Karpas-422 (cell line): ENCODE results near the gene PLXDC2. TPM values are rescaled to one million over a fixed set of nuclear protein-coding genes. Genes with fewer than 3 reads are reported as not detected.

ENCODE experiments used
- DNase-seq: peaks from one replicate; pipeline ENCODE4 v3.0.0-alpha.2; 2015
- H2AFZ ChIP-seq: fragments of 200-600 bp; sonication (generic); 2 replicates; pipeline ENCODE4 v1.6.1; 2014; ENCODE audit warnings: antibody characterized with exemption, low read length, mixed read lengths
- H3K27ac ChIP-seq: fragments of 200-600 bp; sonication (generic); 2 replicates; pipeline ENCODE4 v1.5.1; 2014; ENCODE audit warnings: mild to moderate bottlenecking, low read length, moderate library complexity
- H3K27me3 ChIP-seq: fragments of 200-600 bp; sonication (generic); 2 replicates; pipeline ENCODE4 v1.6.1; 2014; ENCODE audit warnings: low read length, mixed read lengths
- H3K36me3 ChIP-seq: fragments of 200-600 bp; sonication (generic); 2 replicates; pipeline ENCODE4 v1.6.1; 2014; ENCODE audit warnings: low read length, mixed read lengths; ENCODE audit not compliant: insufficient read depth
- H3K4me1 ChIP-seq: fragments of 200-600 bp; sonication (generic); 2 replicates; pipeline ENCODE4 v1.6.1; 2014; ENCODE audit warnings: mild to moderate bottlenecking, low read length, mixed read lengths
- H3K4me2 ChIP-seq: fragments of 200-600 bp; sonication (generic); 2 replicates; pipeline ENCODE4 v1.6.1; 2014; ENCODE audit warnings: low read length, low read depth, mild to moderate bottlenecking; ENCODE audit not compliant: poor library complexity, severe bottlenecking
- H3K4me3 ChIP-seq: fragments of 200-600 bp; sonication (generic); 2 replicates; pipeline ENCODE4 v1.5.1; 2014; ENCODE audit warnings: mild to moderate bottlenecking, antibody characterized with exemption, low read length, mixed read lengths
- H3K79me2 ChIP-seq: fragments of 200-600 bp; sonication (generic); 2 replicates; pipeline ENCODE4 v1.6.1; 2014; ENCODE audit warnings: mild to moderate bottlenecking, low read length, mixed read lengths
- H3K9ac ChIP-seq: fragments of 200-600 bp; sonication (generic); 2 replicates; pipeline ENCODE4 v1.6.0; 2014; ENCODE audit warnings: low read length
- H3K9me2 ChIP-seq: fragments of 200-600 bp; sonication (generic), shearing (Covaris generic); replicated peaks from 2 replicates; pipeline ENCODE4 v1.6.0; 2014; ENCODE audit warnings: mild to moderate bottlenecking, low read length, moderate library complexity; ENCODE audit not compliant: insufficient read depth
- H3K9me3 ChIP-seq: fragments of 300-700, 200-600 bp; sonication (generic); 2 replicates; pipeline ENCODE4 v1.6.1; 2014; ENCODE audit warnings: low read length, mixed read lengths
- H4K20me1 ChIP-seq: fragments of 200-600 bp; sonication (generic); 2 replicates; pipeline ENCODE4 v1.6.1; 2014; ENCODE audit warnings: mild to moderate bottlenecking, antibody characterized with exemption, low read length, low read depth; ENCODE audit not compliant: insufficient read depth
- total RNA-seq: library from RNA; depleted of rRNA; stranded (reverse); fragments of >200 nt; shearing (Covaris generic); gene quantifications from 2 replicates; pipeline ENCODE4 v1.2.3, GENCODE V29; 2014; ENCODE audit warnings: low replicate concordance

Gene PLXDC2
- total RNA-seq, 1 experiment from 2014 or later = not detected

GRCh38 chr10:19874791-19875190, 58.6 kb downstream of the PLXDC2 start:
- H3K79me2 ChIP-seq = no peaks in the 10 kb centered on the region
- no peak overlapping the region for H3K9ac ChIP-seq
- peaks cover 16% of the 10 kb centered on the region; the same call in 1 of the 2 replicates for H3K9me3 ChIP-seq
- no peaks in the 10 kb centered on the region for H4K20me1 ChIP-seq
- H3K4me3 ChIP-seq = no peak overlapping the region
- no peaks in the 10 kb centered on the region for H3K4me1 ChIP-seq
- DNase-seq = no peak
- no peak overlapping the region for H3K27ac ChIP-seq
- H2AFZ ChIP-seq = no peak overlapping the region
- no peaks in the 10 kb centered on the region for H3K27me3 ChIP-seq
- no peaks in the 10 kb centered on the region for H3K9me2 ChIP-seq
- H3K36me3 ChIP-seq = no peaks in the 10 kb centered on the region
- no peak overlapping the region for H3K4me2 ChIP-seq

GRCh38 chr10:19876570-19876969, 60.3 kb downstream of the PLXDC2 start:
- no peaks in the 10 kb centered on the region for H3K4me1 ChIP-seq
- no peaks in the 10 kb centered on the region for H3K79me2 ChIP-seq
- peaks cover 17% of the 10 kb centered on the region; the same call in 1 of the 2 replicates for H3K9me3 ChIP-seq
- no peak overlapping the region for H2AFZ ChIP-seq
- no peaks in the 10 kb centered on the region for H4K20me1 ChIP-seq
- H3K4me2 ChIP-seq = no peak overlapping the region
- no peaks in the 10 kb centered on the region for H3K27me3 ChIP-seq
- no peaks in the 10 kb centered on the region for H3K36me3 ChIP-seq
- no peak for DNase-seq
- no peak overlapping the region for H3K9ac ChIP-seq
- no peaks in the 10 kb centered on the region for H3K9me2 ChIP-seq
- no peak overlapping the region for H3K4me3 ChIP-seq
- H3K27ac ChIP-seq = no peak overlapping the region

- H3K9me3 ChIP-seq = peaks cover 25% of the 10 kb centered on the region
- H3K36me3 ChIP-seq = no peaks in the 10 kb centered on the region
- no peaks in the 10 kb centered on the region for H4K20me1 ChIP-seq
- H3K4me2 ChIP-seq = no peak overlapping the region
- H3K79me2 ChIP-seq = no peaks in the 10 kb centered on the region
- H3K4me3 ChIP-seq = no peak overlapping the region
- H3K4me1 ChIP-seq = no peaks in the 10 kb centered on the region
- H3K27me3 ChIP-seq = no peaks in the 10 kb centered on the region
- no peak overlapping the region for H3K27ac ChIP-seq
- no peaks in the 10 kb centered on the region for H3K9me2 ChIP-seq
- no peak overlapping the region for H3K9ac ChIP-seq
- DNase-seq = no peak
- H2AFZ ChIP-seq = no peak overlapping the region
Measured at GRCh38 chr10:19877466-19878255, 61.4 kb downstream of the PLXDC2 start.

GRCh38 chr10:19882621-19883020, 66.4 kb downstream of the PLXDC2 start:
- no peaks in the 10 kb centered on the region for H4K20me1 ChIP-seq
- no peak overlapping the region for H3K9ac ChIP-seq
- no peaks in the 10 kb centered on the region for H3K79me2 ChIP-seq
- no peaks in the 10 kb centered on the region for H3K9me2 ChIP-seq
- H3K36me3 ChIP-seq = no peaks in the 10 kb centered on the region
- no peak overlapping the region for H3K4me2 ChIP-seq
- H3K4me3 ChIP-seq = no peak overlapping the region
- no peak overlapping the region for H3K27ac ChIP-seq
- H3K27me3 ChIP-seq = no peaks in the 10 kb centered on the region
- peaks cover 23% of the 10 kb centered on the region for H3K9me3 ChIP-seq
- H3K4me1 ChIP-seq = no peaks in the 10 kb centered on the region
- H2AFZ ChIP-seq = no peak overlapping the region
- DNase-seq = no peak

- Histone ChIP-seq H3K4me2 (no peak overlapping the region), H3K27ac (no peak overlapping the region), H3K36me3 (no peaks in the 10 kb centered on the region), H3K4me1 (no peaks in the 10 kb centered on the region), H3K79me2 (no peaks in the 10 kb centered on the region), H3K27me3 (no peaks in the 10 kb centered on the region), H2AFZ (no peak overlapping the region), H3K4me3 (no peak overlapping the region), H4K20me1 (no peaks in the 10 kb centered on the region), H3K9me2 (no peaks in the 10 kb centered on the region), H3K9me3 (peaks cover 5% of the 10 kb centered on the region), H3K9ac (no peak overlapping the region)
- DNase-seq = no peak
Measured at GRCh38 chr10:19888061-19888660, 71.9 kb downstream of the PLXDC2 start.

- Histone ChIP-seq H4K20me1 (no peaks in the 10 kb centered on the region), H3K27ac (no peak overlapping the region), H3K4me1 (no peaks in the 10 kb centered on the region), H3K36me3 (no peaks in the 10 kb centered on the region), H3K9me3 (peaks cover 5% of the 10 kb centered on the region), H3K4me2 (no peak overlapping the region), H2AFZ (no peak overlapping the region), H3K9me2 (no peaks in the 10 kb centered on the region), H3K9ac (no peak overlapping the region), H3K79me2 (no peaks in the 10 kb centered on the region), H3K4me3 (no peak overlapping the region), H3K27me3 (no peaks in the 10 kb centered on the region)
- no peak for DNase-seq
Measured at GRCh38 chr10:19889256-19889655, 73.0 kb downstream of the PLXDC2 start.

GRCh38 chr10:19891429-19891828, 75.2 kb downstream of the PLXDC2 start:
- no peak for DNase-seq
- Histone ChIP-seq H3K4me3 (no peak overlapping the region), H3K27me3 (no peaks in the 10 kb centered on the region), H3K4me1 (no peaks in the 10 kb centered on the region), H4K20me1 (no peaks in the 10 kb centered on the region), H3K9me2 (no peaks in the 10 kb centered on the region), H2AFZ (no peak overlapping the region), H3K9me3 (peaks cover 5% of the 10 kb centered on the region), H3K27ac (no peak overlapping the region), H3K79me2 (no peaks in the 10 kb centered on the region), H3K4me2 (no peak overlapping the region), H3K36me3 (no peaks in the 10 kb centered on the region), H3K9ac (no peak overlapping the region)

- no peaks in the 10 kb centered on the region for H3K79me2 ChIP-seq
- H3K27me3 ChIP-seq = no peaks in the 10 kb centered on the region
- H3K4me2 ChIP-seq = no peak overlapping the region
- H3K27ac ChIP-seq = no peak overlapping the region
- H3K9ac ChIP-seq = no peak overlapping the region
- no peak overlapping the region for H2AFZ ChIP-seq
- no peak for DNase-seq
- no peaks in the 10 kb centered on the region for H3K4me1 ChIP-seq
- peaks cover 5% of the 10 kb centered on the region for H3K9me3 ChIP-seq
- no peaks in the 10 kb centered on the region for H4K20me1 ChIP-seq
- H3K4me3 ChIP-seq = no peak overlapping the region
- H3K9me2 ChIP-seq = no peaks in the 10 kb centered on the region
- H3K36me3 ChIP-seq = no peaks in the 10 kb centered on the region
Measured at GRCh38 chr10:19892270-19892669, 76.0 kb downstream of the PLXDC2 start.
